A549 (cell line): ENCODE results near the gene SYNPO2.

ENCODE experiments used
- CHD2 ChIP-seq: fragments of 150-350 bp; IDR thresholded peaks from 2 replicates; pipeline ENCODE4 v1.6.1; 2014; ENCODE audit warnings: low read length; ENCODE audit not compliant: partially characterized antibody
- CTCF ChIP-seq: fragments of >200 bp; sonication (Bioruptor Twin); formaldehyde crosslinking; IDR thresholded peaks from 3 replicates; pipeline ENCODE4 v1.5.1; 2016
- ESRRA ChIP-seq: fragments of 150-350 bp; IDR thresholded peaks from 2 replicates; pipeline ENCODE4 v1.6.1; 2014; ENCODE audit warnings: mild to moderate bottlenecking, low read length, borderline replicate concordance
- FOXS1 ChIP-seq: fragments of 250-450 bp; sonication (Bioruptor Pico); IDR thresholded peaks from 2 replicates; pipeline ENCODE4 v1.5.0; 2020; ENCODE audit warnings: mild to moderate bottlenecking, moderate library complexity
- MAFK ChIP-seq: fragments of 450-650 bp; IDR thresholded peaks from 2 replicates; pipeline ENCODE4 v1.6.1; 2014; ENCODE audit not compliant: partially characterized antibody
- MAX ChIP-seq: IDR thresholded peaks from 2 replicates; pipeline ENCODE4 v1.6.1; 2012
- MYC ChIP-seq: IDR thresholded peaks from 2 replicates; pipeline ENCODE4 v1.6.1; 2012; ENCODE audit warnings: mild to moderate bottlenecking, inconsistent platforms, low read length, improper control_type of control experiment, borderline replicate concordance
- NPAS2 ChIP-seq: fragments of 250-450 bp; sonication (Bioruptor Pico); IDR thresholded peaks from 2 replicates; pipeline ENCODE4 v1.8.0; 2022; ENCODE audit warnings: mild to moderate bottlenecking, moderate library complexity, borderline replicate concordance
- POLR2AphosphoS2 ChIP-seq: conservative IDR thresholded peaks from 2 replicates; pipeline ENCODE4 v1.6.1; 2012; ENCODE audit warnings: low read length, improper control_type of control experiment, inconsistent platforms
- REST ChIP-seq: fragments of 200-600 bp; sonication (generic); IDR thresholded peaks from 2 replicates; pipeline ENCODE4 v1.6.1; 2016; ENCODE audit warnings: antibody characterized with exemption, mild to moderate bottlenecking, moderate library complexity
- RFX5 ChIP-seq: fragments of 450-650 bp; IDR thresholded peaks from 2 replicates; pipeline ENCODE4 v1.7.1; 2014; ENCODE audit warnings: antibody characterized with exemption, mild to moderate bottlenecking, moderate library complexity
- ZFP36 ChIP-seq: fragments of 450-650 bp; IDR thresholded peaks from 2 replicates; pipeline ENCODE4 v1.6.1; 2014; ENCODE audit warnings: borderline replicate concordance; ENCODE audit not compliant: partially characterized antibody
- ZNF302 ChIP-seq: fragments of 250-450 bp; sonication (Bioruptor Pico); IDR thresholded peaks from 2 replicates; pipeline ENCODE4 v1.9.0; 2021; ENCODE audit warnings: inconsistent platforms, mild to moderate bottlenecking, moderate library complexity

GRCh38 chr4:119032921-119033685 lies 144.4 kb downstream of the SYNPO2 start:
- TF ChIP-seq RFX5 (no peak), ESRRA (no peak), CHD2 (no peak), MAFK (no peak), MAX (no peak), NPAS2 (no peak), CTCF (no peak), FOXS1 (CRISPR knock-in tag) (no peak), ZFP36 (no peak), MYC (no peak), REST (no peak), ZNF302 (CRISPR knock-in tag) (no peak), POLR2AphosphoS2 (no peak)
